ENCODE measurements around the gene SLC19A1.

DNA sequence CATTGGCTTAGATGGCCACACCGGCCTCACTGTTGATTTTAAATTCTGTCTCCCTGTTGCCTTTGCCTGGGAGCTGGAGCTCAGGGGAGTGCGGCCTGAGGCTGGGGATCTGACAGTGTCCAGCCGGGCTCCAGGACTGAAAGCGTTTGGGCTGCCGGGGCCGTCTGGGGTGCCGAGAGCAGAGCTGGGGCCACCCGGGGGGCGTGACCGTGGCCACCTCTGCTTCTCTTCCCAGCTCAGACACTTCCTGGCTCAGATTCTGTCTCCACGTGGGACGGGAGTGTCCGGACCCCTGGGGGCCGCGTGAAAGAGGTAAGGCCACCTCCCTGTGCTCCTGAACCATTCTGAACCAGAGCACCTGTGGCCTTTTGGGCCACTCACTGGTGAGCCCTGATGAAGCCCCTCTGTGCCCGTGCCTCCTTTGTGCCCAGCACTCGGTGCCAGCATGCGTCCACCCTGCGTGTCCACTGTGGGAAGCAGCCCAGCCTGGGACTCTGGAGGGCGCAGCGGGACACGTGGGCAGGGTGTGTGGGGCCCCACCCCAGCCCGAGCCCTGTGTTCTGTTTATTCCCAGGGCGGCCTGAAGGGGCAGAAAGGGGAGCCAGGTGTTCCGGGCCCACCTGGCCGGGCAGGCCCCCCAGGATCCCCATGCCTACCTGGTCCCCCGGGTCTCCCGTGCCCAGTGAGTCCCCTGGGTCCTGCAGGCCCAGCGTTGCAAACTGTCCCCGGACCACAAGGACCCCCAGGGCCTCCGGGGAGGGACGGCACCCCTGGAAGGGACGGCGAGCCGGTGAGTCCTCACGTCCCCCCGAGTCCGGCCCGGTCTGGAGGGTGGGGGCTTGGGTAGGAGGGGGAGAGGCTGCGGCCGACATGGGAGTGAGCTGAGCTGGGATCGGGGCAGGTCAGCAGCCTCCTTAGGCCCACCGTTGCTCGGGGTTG, 64.8 kb downstream of the SLC19A1 start:
- TF ChIP-seq, protein P1, sequence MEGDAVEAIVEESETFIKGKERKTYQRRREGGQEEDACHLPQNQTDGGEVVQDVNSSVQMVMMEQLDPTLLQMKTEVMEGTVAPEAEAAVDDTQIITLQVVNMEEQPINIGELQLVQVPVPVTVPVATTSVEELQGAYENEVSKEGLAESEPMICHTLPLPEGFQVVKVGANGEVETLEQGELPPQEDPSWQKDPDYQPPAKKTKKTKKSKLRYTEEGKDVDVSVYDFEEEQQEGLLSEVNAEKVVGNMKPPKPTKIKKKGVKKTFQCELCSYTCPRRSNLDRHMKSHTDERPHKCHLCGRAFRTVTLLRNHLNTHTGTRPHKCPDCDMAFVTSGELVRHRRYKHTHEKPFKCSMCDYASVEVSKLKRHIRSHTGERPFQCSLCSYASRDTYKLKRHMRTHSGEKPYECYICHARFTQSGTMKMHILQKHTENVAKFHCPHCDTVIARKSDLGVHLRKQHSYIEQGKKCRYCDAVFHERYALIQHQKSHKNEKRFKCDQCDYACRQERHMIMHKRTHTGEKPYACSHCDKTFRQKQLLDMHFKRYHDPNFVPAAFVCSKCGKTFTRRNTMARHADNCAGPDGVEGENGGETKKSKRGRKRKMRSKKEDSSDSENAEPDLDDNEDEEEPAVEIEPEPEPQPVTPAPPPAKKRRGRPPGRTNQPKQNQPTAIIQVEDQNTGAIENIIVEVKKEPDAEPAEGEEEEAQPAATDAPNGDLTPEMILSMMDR (conservative IDR thresholded peaks at IDR 0.05) = no peak
- no peak for TF ChIP-seq EZH2 (IDR thresholded peaks at IDR 0.05; ENCODE audit: low read depth)

All from PC-9 (cell line).